HuH-7 (cell line): ENCODE data around the gene ACAA1.
A peak's percentile ranks its signal among the peaks of the same experiment; 100 is the strongest.

Experiments
- DNase-seq: peaks from one replicate; pipeline ENCODE4 v3.0.0; 2011; ENCODE audit warnings: low spot score

Gene ACAA1

DNA sequence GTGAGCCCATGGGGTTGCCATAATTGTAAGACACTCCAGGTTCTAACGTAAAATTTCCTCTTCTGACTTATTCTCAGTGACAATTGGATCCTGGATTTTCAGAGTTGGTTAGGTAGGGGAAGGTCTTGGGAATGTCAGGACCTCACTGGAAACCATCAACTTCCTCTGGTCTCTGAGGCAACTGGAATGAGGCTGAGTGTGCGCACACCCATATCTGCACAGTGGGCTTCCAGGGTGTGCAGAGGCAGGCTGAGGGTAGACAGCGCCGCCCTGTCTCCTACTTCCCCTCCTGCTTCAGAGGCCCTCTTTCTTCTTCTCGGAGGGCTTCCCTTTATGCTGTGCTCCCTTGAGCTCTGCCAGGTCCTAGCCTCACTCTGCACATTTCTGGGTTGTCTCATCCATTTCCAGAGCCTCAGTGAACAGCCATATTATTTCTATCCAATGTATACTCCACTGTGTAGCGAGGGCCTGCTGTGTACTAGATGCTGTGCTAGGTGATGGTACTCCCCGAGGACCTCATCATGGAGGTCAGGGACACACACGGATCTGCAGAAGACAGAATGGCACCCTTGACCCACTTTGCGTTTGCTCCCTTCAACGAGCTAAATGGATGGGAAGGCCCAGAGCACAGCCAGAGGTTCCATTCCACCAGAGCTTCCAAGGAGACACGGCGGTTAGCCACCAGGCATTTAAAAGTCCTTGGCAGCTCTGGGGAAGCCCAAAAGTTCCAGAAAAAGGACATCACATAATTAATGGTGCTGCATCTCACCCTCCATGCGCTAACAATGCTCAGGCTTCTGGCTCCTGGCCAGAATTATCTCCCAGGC is 18.3 kb downstream of the ACAA1 start:
- no peak for DNase-seq

DNA sequence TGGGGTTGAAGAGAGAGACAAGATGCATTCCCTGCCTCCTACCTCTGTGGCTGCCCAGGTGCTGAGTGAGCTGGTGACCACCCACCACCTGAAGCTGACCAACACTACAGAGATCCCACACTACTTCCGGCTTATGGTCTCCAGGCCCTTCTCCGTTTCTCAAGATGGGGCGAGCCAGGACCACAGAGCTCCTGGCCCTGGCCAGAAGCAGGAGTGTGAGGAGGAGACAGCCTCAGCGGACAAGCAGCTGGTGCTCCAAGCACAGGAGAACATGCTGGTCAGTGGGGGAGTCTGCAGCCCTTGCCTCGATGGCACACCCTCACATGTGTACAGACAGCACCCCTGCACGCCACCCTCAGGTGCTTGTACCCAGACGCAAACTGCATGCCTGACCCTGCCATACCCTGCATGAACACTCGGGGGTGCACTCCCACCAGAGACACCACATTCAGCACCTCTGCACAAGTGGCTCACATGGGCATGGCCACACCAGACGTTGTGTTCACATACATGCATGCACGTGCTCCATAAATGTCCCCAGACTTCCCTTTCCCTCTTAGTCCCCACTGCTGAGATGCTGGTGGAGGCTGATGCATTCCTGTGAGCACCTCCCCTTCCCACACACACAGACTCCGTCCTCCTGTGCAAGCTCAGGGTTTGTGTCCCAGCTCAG is 19.0 kb downstream of the ACAA1 start:
- DNase-seq: peak; percentile 85

DNA sequence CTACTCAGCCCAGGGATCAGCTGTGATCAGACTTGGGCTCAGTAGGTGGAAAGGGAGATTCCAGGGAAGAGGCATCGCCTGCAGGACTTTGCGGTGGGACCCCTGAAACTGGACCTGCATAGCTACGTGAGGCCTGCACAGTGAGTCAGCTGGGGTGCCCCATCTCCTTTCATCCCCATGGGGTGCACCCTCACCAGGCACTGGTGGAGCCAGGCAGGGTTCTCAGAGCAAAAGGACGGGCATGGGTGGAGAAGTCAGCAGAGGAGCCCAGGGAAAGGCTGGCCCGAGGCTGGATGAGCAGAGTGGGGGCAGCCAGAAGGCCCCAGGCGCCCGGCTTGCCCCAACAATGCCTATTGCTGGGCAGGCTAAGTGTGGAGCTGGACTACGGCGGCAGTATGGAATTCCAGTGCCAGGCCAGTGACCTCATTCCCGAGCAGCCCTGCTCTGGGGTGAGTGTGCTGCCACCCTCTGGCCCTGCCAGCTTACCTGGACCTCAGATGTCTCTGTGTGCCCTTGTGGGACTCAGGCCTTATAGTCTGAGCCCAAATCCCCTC is 19.7 kb downstream of the ACAA1 start:
- no peak for DNase-seq

DNA sequence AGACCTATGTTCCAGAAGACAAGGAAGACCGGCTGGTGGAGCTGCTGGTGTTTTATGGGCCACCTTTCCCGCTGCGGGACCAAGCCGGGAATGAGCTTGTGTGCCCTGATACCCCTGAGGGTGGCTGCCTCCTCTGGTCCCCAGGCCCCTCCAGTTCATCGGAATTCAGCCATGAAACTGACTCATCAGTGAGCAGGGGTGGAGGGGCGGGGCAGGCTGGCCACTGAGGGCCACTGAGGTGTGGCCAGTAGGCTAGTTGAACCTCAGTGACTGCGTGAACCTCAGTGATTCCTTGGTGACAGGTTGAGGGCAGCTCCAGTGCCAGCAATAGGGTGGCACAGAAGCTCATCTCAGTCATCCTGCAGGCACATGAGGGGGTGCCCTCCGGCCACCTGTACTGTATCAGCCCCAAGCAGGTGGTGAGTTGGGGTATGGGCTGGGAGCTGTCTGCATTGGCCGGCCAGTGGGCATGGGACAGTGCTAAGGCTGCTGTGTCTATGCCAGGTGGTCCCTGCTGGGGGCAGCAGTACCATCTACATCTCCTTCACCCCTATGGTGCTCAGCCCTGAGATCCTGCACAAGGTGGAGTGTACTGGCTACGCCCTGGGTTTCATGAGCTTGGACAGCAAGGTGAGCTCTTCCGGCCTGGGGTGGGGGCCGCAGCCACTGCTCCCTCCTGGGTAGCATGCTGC is 20.3 kb downstream of the ACAA1 start:
- DNase-seq: no peak

DNA sequence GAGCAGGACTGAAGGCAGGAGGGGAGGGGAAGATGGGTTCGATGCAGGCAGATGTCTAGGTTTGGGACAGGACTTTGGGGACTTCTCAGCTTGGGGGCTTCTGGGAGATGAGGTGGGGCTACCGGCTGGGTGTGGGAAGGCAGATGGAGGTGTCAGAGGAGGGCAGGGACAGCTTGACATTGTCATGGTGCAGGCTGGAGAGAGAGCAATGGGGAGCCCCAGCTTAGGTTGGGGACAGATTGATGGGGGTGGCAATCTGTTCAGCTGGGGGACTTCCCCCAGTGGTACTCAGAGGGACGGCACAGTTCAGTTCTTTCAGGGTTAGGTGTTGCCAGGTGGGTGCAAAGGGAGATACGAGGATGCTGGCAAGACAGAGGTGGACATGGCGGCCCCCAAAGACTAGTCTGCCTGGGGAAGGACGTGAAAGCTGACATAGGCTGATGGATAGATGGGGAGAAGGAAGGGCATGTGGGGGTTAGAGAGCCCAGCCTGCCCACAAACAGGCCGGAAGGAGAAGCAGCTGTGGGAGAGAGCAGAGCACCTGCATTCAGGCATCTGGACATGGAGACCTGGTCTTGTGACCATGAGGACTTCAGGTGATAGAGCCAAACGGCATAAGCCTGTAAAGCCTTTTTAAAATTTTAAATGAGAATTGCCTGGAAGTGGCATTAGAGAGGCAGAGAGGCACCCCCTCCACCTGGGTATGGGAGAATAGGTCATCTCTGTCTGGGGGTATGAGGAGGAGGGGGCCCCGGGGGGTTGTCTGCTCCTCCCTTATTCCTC is 21.1 kb downstream of the ACAA1 start:
- DNase-seq: no peak

DNA sequence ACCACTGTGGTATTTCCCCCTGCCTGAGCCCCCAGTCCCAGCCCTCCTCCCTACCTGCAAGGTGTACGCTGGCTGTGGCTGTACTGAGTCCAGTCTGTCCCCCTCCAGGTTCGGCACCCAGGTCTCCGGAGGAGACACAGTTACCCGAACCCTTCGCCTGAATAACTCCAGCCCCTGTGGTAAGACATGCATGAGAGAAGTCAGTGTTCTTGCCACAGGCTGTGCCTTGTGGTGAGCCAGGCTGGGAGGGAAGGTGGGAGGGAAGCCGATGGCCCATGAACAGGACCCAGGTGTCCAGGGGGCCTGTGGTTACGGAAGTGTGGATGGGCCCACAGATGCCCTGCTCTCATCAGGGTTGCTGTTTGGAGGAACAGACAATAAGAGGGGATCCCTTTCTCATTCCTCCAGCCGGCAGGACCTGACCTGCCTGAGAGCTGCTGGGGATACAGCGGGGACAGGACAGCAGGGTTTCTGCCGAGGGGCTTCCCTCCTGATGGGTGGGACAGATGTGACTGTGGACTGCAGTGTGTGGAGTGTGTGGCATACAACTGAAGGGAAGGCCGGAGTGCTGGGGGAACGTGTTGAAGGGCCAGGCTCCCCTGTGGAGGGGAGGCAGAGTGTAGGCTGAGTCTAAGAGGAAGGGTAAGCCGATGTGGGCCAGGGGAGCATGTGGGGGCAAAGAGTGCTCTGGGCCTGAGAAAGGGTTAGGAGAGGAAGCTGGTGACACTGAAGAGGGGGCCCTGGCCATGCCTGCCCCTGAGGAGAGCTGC is 21.9 kb downstream of the ACAA1 start:
- DNase-seq: no peak

DNA sequence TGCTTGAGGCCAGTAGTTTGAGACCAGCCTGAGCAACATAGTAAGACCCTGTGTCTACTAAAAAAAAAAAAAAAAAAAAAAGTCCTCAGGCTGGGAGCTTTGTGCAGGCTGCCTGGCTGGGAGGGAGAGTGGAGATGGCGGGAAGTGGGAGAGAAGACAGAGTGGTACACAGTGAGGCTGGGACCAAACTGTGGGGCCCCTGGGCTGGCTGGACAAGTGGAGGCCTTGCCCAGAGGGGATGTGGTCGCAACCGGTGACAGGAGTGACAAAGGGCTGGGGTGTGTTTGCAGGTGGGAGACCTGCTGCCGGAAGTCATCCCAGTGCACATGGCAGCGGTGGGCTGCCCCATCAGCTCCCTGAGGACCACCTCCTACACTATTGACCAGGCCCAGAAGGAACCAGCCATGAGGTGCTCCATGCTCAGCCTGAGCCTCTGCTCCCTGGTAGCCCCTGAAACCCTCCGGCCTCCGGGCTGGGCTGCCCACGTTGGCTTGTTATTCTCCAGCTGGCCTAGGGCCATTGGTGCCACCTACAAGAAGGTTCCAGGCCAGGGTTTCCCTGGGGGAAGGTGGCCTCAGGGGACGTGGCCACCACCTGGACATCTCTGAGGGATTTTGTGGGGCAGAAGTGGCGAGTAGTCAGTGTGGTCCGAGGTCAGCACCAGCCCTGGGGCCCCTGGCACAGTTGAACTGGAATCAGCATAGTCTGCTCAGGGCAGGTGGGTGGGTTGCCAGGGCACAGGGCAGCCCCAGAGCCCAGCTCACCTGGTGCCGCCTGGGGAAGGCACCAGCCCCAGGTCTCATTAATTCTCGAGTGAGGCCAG is 22.7 kb downstream of the ACAA1 start:
- DNase-seq: no peak

DNA sequence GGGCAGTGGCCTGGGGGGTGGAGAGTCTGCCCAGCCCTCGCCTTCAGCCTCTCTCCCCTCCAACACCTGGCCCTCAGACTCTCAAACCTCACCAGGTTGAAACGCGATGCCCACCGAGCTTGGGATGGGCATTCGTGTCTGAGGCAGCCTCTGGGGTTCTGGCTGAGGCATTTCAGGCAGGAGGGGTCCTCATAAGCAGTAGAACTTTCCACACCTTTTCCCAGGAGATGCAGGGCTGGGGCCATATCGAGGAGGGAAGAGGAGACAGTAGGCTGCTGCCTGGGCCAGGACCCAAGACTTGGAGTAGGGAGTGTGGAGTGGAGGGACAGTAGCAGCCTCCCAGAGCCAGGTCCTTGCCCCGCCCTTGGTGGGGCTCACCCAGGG is 24.6 kb downstream of the ACAA1 start:
- no peak for DNase-seq

DNA sequence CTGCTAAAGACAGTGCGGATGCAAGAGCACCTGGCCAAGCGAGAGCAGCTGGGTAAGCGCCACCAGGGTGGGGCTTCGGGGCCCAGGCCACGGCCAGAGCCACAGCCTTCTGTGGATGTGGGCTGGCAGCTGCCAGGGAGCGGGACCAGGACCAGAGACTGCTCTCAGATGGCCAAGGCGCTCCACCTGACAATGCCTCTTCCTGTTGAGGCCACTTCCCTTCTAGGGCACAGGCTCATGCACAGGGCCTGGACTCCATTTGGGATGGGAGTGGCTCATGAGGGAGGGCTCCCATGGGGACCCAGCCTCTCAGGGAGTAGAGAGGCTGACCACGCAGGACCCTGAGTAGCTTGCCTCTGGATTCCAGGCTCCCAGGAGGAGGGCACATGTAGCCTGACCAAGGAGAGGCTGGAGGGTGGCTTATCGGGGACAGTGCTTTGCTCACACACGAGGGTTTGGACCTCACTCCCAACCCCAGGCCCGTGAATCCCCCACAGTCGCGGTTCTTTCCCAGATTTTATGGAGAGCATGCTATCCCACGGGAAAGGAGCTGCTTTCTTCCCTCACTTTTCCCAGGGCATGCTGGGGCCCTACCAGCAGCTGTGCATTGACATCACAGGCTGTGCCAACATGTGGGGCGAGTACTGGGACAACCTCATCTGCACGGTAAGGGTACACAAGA is 25.1 kb downstream of the ACAA1 start:
- no peak for DNase-seq

DNA sequence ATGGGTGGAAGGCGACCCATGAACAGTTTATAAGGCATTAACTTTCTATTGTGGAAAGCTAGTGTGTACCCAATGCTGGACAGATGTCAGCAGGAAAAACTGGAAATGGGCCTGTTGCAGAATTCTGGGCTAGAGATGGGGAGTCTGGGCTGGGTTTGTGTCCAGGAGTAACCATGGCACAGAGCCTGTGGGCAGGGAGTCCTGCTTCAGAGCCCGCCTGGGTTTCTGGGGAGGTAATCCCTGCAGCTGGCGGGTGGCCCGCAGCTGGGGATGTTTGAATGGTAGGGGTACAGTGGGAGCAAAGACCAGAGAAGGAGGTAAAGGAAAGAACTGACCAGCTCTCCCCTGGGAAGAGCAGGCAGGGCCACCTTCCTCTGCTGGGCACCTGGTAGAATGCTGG is 25.7 kb downstream of the ACAA1 start:
- DNase-seq: no peak

DNA sequence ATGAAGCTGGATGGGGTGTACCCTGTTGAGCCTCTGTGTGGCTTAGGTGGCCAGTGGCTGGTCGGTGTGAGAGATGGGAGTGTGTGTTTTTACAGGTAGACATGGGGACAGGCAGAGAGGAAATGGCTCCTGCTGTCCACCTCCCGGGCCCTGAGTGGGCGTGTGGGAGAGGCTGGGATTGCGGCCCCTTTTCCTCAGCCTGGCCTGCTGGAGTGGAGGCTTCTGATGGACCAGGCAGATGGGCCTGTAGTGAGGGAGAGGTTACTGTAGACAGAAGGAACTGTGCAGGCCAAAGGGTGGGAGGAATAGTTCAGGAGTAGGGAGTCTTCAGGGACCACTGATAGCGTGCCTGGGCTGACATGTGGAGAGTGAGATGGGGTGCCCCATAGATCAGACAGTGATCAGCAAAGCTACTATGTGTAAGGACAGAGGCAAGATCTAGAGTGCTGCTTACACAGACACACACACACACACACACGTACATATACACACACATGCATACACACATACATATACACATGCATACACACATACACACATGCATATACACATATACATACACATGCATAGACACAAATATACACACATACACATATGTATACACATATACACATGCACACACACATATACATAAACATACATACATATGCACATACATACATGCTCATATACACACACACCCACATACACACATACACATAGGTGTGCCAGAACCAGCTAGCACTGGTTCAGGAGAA is 26.4 kb downstream of the ACAA1 start:
- DNase-seq: no peak

DNA sequence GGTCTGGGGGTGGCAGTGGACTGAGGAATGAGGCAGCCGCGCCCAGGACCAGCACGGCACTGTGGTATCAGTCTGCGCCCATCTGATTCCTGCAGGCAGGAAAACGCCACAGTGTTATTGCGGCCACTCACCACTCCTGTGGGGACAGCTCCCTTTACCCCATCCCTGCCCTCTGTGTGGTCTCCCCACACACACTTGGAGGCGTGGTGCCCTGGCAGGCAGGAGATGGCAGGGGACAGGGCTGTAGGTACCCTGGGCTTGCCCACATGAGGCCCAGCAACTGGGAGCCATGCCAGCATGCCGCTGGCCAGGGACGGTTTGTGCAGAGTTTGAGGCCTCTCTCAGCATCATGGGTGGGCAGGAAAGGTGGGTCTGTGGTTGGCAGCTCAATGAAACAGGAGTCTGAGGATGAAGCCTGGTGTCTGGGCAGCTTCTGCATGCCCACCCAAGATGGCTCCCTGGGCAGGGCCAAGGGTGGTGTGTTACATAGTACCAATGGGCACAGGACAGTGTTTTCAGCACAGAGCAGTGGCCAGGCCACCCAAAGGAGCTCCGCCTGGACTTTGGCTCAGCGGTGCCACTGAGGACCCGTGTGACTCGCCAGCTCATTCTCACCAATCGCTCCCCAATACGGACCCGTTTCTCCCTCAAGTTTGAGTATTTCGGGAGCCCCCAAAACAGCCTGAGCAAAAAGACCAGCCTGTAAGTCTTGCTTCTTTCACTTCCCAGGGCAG is 27.2 kb downstream of the ACAA1 start:
- DNase-seq: no peak

DNA sequence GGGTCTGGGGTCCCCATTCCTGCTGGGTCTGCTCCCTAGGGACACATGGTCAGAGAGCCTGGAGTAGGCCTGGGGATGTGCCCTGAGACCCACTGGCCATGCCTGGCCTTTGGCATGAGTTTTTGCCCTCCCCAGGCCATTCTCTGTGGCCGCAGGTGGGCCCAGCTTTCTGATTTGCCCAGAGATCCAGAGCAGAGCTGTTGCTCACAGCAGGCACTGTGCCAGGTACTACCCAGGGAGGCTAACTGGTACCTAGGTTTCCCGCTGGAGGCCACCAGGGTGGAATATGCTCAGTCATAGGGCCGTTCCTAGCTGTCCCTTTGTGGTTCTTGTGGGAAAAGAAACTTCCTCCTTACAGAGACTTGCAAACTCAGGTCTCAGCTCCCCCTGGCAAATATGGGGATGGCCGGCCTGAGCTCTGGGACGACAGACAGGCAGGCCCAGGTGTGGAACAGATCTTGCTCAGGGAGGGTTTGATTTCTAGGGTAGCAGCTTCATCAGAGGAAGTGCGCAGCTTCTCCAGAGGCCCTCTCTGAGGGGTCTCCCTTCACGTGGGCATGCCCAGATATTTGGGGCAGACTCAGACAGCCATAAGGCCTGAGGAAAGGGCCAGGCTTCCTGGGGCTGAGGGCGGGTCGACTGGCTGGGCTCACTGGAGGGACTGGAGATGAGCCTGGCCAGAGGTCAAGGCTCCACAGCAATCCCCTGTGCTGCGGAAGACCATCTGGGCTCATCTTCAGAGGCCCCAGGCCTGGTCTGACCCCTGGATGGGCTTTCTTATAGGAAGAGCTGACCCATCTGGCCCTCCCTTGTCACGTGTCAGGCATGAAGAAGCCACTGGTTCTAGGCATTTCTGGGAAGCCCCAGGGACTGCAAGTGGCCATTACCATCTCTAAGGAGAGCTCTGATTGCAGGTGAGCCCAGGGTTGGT is 28.0 kb downstream of the ACAA1 start:
- DNase-seq: no peak

DNA sequence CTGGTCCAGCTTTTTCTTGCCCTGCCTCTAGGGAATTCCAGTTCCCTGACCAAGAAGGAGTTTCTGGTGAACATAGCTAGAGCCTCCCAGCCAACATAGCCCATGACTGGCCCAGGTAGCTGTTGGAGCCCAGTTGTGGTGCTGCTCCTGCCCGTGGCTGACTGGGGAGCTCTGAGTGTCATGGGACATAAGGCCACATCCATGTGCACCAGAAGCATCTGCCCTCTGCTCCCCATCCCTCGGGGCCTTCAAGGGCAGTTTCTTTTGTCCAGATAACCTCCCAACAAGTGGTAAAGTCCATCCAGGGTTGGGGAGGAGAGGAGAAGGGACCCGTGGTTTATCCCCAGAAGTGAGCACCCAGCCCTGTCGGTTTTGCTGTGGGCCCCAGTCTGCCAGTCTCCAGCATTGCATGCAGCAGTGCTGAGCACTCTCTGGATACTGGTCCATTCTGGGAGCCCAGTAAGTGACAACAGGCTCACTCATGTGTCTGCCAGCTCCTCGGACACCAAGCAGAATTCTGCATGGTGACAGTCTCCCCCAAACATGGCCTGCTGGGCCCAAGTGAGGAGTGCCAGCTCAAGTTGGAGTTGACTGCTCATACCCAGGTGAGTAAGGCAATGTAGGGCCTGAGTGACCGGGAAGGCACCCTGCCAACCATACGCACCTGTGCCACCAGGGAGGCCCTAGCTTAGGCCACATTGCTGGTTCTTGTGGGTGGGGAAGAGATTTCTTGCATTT is 28.8 kb downstream of the ACAA1 start:
- no peak for DNase-seq

DNA sequence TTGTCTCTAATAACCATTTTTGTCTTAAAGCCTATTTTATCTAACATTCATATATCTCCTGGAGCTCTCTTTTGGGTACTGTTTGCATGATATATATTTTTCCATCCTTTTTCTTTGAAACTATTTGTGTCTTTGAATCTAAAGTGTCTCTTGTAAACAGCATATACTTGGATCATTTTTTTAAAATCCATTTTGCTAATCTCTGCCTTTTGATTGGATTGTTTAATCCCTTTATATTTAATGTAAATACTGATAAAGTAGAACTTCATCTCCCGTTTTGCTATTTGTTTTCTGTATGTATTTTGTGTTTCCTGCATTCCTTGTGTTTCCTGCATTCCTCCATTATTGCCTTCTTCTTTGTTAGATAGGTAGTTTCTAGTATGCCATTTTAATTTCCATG is 31.4 kb downstream of the ACAA1 start:
- DNase-seq: no peak

DNA sequence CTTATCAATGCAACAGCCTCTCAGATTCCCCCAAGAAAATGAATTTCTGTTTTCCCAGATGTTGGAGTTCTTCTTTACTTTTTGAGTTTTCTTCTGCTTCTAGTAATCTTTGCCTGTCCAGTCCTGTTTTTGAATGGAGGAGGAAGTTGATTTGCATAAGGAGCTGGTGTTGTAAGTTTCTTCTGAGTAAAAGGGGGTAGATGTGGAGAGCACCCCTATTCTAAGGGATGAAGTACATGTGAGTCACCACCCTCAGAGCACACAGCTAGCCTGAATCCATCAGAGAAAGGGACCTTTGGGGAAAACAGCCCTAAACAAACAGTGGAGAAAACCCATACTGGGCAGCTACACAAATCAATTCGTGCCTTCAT is 34.5 kb downstream of the ACAA1 start:
- no peak for DNase-seq
